ENCODE measurements around the gene MPO.

MPO gene

DNA sequence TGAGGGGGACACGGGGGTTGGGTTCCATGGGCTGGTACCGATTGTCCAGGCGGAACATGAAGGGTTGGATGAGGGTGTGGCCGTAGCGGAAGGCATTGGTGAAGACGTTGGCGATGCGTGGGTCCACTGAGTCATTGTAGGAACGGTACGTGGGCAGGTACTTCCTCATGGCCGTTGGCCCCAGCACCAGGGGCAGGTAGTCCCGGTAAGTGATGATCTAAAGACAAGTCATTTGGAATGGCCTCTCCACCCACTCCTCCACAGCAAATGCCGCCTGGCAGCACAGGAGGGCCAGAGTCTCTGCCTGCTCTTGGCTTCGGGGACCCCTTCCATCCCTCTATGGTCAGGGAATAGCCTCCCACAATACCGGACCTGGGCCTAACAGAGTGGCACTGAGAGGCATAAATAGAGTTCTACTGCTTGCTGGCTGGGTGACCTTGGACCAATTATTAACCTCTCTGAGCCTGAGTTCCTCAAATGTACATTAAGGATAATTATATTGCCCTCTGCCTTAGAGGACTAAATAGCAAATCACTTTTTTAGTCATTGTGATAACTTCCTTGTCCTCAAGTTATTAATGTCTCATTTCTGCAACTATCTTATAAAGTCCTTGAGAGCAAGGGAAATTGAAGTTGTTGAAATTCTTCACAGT, 7.2 kb downstream of the MPO start:
- Histone ChIP-seq H3K4me3 (ENCODE audit: low read depth, low read length) (no peak overlapping the region), H3K4me1 (no peaks in the 10 kb centered on the region), H3K36me3 (no peaks in the 10 kb centered on the region), H3K9me3 (no peaks in the 10 kb centered on the region), H3K27me3 (peaks cover 1% of the 10 kb centered on the region)
- TF ChIP-seq, protein P1, sequence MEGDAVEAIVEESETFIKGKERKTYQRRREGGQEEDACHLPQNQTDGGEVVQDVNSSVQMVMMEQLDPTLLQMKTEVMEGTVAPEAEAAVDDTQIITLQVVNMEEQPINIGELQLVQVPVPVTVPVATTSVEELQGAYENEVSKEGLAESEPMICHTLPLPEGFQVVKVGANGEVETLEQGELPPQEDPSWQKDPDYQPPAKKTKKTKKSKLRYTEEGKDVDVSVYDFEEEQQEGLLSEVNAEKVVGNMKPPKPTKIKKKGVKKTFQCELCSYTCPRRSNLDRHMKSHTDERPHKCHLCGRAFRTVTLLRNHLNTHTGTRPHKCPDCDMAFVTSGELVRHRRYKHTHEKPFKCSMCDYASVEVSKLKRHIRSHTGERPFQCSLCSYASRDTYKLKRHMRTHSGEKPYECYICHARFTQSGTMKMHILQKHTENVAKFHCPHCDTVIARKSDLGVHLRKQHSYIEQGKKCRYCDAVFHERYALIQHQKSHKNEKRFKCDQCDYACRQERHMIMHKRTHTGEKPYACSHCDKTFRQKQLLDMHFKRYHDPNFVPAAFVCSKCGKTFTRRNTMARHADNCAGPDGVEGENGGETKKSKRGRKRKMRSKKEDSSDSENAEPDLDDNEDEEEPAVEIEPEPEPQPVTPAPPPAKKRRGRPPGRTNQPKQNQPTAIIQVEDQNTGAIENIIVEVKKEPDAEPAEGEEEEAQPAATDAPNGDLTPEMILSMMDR (IDR thresholded peaks at IDR 0.05; ENCODE audit: low read depth, low read length) = no peak
- DNase-seq = no peak

DNA sequence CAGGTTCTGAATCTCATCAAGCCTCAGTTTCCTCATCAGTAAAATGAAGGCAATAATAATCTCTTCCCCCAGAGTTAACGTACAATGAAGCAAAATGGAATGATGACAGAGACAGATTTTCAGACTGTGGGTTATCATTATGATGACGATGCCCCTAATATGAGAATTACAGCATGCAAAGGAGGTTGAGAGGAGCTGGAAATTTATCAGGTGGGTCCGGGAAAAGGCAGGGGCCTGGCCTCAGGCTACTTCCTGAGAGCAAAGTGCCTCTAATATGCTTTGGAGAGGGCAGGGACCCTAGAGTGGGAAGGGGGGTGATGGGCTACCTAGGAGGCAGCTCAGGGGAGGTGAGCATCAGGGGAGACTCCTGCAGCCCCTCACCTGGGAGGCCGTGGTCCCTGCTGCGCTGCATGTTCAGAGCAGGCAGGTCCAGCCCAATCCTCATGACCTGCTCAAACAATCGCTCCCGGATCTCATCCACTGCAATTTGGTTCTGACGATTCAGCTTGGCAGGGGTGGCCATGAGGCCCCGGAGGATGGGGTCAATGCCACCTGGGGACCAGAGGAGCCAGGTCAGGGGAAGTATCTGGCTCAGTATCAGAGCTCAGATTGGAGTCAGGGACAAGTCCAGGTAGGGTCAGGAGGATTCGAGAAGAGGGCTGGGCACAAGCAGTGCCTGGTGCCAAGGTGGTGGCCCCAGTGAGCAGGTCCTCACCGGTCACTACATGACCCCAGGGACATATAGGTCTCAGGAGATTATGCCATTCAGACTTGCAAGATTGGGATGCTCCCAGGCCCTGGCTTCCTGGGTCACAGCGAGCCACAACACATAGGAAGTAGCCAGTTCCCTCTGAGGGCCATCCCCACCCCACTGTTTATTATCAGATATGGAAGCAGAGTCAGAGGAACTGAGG, 8.1 kb downstream of the MPO start:
- Histone ChIP-seq H3K4me3 (ENCODE audit: low read depth, low read length) (no peak overlapping the region), H3K9me3 (no peaks in the 10 kb centered on the region), H3K36me3 (no peaks in the 10 kb centered on the region), H3K27me3 (no peaks in the 10 kb centered on the region; the same call in 1 of the 2 replicates), H3K4me1 (no peaks in the 10 kb centered on the region)
- no peak for DNase-seq
- TF ChIP-seq, protein P1 (IDR thresholded peaks at IDR 0.05; ENCODE audit: low read depth, low read length) = no peak

DNA sequence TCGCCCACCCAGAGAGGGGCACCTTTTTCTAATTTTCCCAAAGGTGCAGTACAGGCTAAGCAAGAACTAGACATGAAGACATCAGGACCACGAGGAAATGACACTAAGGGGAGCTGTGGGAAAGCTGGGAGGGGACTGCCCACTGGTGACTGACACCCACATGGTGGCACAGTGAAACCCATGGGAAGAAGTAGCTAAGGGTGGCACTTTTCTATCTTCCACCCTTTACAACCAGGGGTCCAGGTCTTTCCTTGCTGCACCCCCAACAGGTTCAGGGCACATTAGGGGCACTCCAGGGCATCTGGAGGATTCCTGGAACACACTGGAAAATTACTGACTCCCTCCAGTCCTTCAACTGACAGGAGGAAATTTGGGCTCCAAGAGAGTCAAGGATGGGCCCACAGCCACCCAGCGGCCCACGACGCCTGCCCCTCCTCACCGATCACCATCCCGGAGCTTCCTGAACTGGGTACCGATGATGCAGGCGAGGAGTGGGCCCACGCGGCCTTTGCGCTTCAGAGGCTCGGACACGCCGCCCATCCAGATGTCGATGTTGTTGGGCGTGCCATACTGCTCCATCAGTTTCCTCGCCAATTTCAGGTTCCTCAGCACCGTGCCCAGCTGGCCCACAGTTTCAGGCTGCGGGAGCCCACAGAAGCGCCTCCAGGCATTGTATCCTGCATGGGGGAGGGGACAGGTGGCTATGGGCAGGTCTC, 9.4 kb downstream of the MPO start:
- H3K27me3 ChIP-seq = peaks cover 4% of the 10 kb centered on the region; the same call in 1 of the 2 replicates
- no peaks in the 10 kb centered on the region for H3K36me3 ChIP-seq
- no peak overlapping the region for H3K4me3 ChIP-seq (ENCODE audit: low read depth, low read length)
- H3K9me3 ChIP-seq = no peaks in the 10 kb centered on the region
- TF ChIP-seq, protein P1 (IDR thresholded peaks at IDR 0.05; ENCODE audit: low read depth, low read length) = no peak
- DNase-seq = no peak
- no peaks in the 10 kb centered on the region for H3K4me1 ChIP-seq

DNA sequence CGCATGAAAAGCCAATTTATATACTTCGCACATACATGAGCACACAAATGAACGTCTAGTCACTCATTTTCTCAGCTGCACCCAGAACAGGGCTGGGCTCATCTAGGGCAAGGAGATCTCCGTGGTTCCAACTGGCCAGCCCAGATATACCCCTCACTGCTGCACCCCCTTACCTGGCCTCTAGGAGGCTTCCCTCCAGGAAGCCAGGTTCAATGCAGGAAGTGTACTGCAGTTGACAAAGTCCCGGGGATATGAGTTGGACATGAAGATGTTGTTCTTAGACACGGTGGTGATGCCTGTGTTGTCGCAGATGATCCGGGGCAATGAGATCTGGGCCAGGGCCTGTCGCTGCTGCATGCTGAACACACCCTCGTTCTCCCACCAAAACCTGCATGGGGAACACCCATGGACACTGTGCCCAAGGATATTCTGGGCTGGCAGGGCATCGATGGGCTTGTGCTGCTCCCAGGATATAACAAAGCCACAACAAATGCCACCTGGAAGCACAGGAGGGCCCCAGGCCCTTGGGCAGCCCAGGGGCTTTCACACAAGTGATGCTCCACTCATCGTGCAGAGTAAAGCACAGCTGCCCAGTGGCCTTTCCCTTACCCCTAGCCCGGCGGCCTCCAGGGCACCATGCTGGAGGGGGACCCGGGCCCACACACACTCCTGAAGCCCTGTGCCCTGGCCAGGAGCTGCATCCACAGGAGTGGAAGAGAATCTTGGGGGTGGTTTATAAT, 10.1 kb downstream of the MPO start:
- DNase-seq = no peak
- no peaks in the 10 kb centered on the region for H3K4me1 ChIP-seq
- H3K4me3 ChIP-seq (ENCODE audit: low read depth, low read length) = no peak overlapping the region
- H3K9me3 ChIP-seq = no peaks in the 10 kb centered on the region
- TF ChIP-seq, protein P1 (IDR thresholded peaks at IDR 0.05; ENCODE audit: low read depth, low read length) = peak; percentile 7; the same call in 1 of the 2 replicates
- H3K36me3 ChIP-seq = no peaks in the 10 kb centered on the region
- H3K27me3 ChIP-seq = peaks cover 8% of the 10 kb centered on the region; the same call in 1 of the 2 replicates

DNA sequence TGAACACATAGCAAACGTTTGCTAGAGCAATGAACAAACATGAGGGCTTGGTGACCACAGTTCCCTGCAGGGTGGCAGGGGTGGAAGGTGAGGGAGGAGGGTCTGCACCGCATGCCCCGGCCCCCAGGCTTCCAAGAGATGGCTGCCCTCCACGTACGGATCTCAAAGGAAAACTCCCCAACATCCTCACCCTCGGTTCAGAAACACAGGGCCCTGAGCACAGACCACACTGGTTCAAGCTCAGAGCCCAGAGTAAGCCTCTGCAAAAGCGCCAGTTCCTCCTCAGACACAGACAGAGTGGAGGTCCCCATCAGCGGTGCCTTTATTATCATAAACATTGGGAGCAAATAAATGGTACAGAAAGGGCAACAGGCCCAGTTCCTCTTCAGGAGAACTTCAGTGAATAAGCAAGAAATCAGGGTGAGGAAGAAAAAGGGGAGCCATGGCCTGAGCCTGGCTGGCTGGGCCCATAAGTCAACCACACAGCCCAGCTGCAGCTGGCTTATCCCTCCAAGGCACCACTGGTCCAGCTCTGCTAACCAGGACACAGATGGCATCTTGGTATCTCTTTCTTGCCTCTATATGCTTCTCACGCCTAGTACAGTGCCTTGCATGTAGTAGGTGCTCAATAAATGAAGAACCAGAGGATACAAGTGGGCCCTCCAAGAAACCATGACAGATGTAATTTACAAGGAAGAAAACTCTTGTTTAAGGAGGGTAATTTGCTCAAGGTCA, 11.0 kb downstream of the MPO start:
- Histone ChIP-seq H3K4me1 (no peaks in the 10 kb centered on the region), H3K27me3 (peaks cover 12% of the 10 kb centered on the region), H3K9me3 (no peaks in the 10 kb centered on the region), H3K4me3 (ENCODE audit: low read depth, low read length) (no peak overlapping the region), H3K36me3 (no peaks in the 10 kb centered on the region)
- DNase-seq = no peak
- TF ChIP-seq, protein P1 (IDR thresholded peaks at IDR 0.05; ENCODE audit: low read depth, low read length) = no peak

Measured in BE2C (cell line).